HL-60 (cell line): ENCODE measurements around the gene KIF5A.
"Not testable (repeated sequence)": the region's sequence is repeated elsewhere in the genome, so short reads cannot be mapped to it uniquely, and the experiment has no call there.

Experiments used
- CTCF ChIP-seq: IDR thresholded peaks from one replicate; pipeline ENCODE4 v1.5.1; 2011; ENCODE audit warnings: low read length, control low read depth, inconsistent platforms; ENCODE audit not compliant: insufficient read depth
- POLR2AphosphoS5 ChIP-seq: IDR thresholded peaks from 2 replicates; pipeline ENCODE4 v1.6.1; 2012; ENCODE audit warnings: low read depth
- REST ChIP-seq: IDR thresholded peaks from 2 replicates; pipeline ENCODE4 v1.6.1; 2012; ENCODE audit warnings: low read depth; ENCODE audit not compliant: insufficient replicate concordance

- not testable (repeated sequence) for TF ChIP-seq POLR2AphosphoS5, CTCF, REST
These were observed 36.2 kb upstream of the KIF5A start for GRCh38 chr12:57513677-57514076.
